ENCODE measurements around the gene SREBF2.
"Not testable (repeated sequence)": the region's sequence is repeated elsewhere in the genome, so short reads cannot be mapped to it uniquely, and the experiment has no call there.

Gene SREBF2

GRCh38 chr22:41821471-41822316, 11.2 kb upstream of the SREBF2 start:
- FAIRE-seq, result no peak

- FAIRE-seq, result no peak
These were observed 10.4 kb upstream of the SREBF2 start for GRCh38 chr22:41822317-41823057.

GRCh38 chr22:41823797-41824196, 9.1 kb upstream of the SREBF2 start:
- no peak for FAIRE-seq

DNA sequence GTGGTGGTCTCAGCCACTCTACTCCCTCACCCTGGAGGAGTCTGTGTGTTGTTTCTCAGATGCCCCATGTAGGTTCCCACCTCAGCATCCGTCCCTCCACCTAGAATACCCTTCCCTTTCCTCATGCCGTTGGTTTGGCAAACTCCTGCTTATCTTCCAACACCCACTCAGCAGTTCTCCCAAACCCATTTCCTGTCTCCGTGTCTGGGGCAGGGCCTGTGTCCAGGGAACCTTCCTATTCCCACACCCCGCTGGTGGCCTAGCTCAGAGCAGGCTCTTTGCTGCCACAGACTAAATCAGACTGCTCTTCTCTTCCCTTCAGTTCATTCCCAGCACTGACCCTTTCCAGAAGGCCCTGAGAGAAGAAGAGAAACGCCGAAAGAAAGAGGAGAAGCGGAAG, 7.5 kb upstream of the SREBF2 start:
- no peak for FAIRE-seq

GRCh38 chr22:41826021-41826420, 6.9 kb upstream of the SREBF2 start:
- no peak for FAIRE-seq

- no peak for FAIRE-seq
These were observed 6.2 kb upstream of the SREBF2 start for GRCh38 chr22:41826430-41827383.

- FAIRE-seq, result no peak
These were observed 5.2 kb upstream of the SREBF2 start for GRCh38 chr22:41827671-41828070.

DNA sequence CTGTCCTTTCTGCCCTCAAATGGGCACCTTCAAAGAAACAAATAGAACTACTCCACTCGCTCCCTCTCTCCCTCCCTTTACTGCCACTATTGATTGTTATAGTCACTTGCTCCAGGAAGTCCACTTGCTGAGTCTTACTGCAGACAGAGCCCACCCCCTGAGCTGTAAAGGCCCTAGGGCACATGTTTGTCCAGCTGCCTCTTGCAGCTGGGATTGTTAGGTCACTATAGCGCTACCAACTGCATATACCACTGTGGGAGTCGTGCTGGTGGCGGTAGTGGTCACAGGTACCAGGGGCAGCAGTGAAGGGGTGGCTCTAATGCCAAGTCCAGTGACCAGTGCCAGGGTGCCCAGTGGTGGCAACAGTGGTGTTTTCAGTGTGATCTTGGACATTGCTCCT, 4.4 kb upstream of the SREBF2 start:
- no peak for FAIRE-seq

GRCh38 chr22:41830174-41830573, 2.7 kb upstream of the SREBF2 start:
- no peak for FAIRE-seq

- FAIRE-seq, result no peak
These were observed 1.5 kb upstream of the SREBF2 start for GRCh38 chr22:41831383-41831782.

- FAIRE-seq, result no peak
These were observed 915 bp upstream of the SREBF2 start for GRCh38 chr22:41831828-41832552.

GRCh38 chr22:41833369-41834004, 582 bp downstream of the SREBF2 start:
- FAIRE-seq, result no peak

- FAIRE-seq, result no peak
These were observed 1.4 kb downstream of the SREBF2 start for GRCh38 chr22:41834005-41834944.

DNA sequence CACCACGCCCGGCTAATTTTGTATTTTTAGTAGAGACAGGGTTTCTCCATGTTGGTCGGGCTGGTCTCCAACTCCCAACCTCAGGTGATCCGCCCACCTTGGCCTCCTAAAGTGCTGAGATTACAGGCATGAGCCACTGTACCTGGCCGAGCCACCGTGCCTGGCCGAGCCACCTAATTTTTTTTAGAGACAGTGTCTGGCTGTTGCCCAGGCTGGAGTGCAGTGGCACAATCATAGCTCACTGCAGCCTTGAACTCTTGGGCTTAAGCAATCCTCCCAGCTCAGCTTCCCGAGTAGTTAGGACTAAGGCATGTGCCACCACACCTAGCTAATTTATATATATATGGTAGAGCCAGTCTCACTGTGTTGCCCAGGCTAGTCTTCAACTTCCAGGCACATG, 2.6 kb downstream of the SREBF2 start:
- FAIRE-seq, result not testable (repeated sequence)

DNA sequence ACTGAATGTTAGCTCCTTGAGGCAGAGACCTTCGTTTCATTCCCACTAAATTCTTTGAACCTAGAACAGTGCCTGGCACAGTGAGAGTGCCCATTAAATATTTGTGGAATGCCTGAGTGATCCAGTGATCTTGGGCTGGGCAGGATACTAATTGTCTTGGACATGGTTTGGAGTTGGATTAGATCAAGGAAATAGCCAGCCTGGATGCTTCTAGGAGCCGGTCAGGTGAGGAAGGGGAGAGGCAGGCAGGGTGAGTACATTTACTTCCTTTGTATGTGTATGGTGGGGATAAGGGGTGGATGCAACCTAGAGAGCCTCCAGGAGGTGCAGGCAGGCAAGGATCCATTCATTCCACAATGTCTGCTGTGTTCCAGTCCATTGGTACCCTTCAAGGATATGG, 3.6 kb downstream of the SREBF2 start:
- FAIRE-seq, result no peak

GRCh38 chr22:41838842-41839618, 6.1 kb downstream of the SREBF2 start:
- no peak for FAIRE-seq

GRCh38 chr22:41840216-41840615, 7.3 kb downstream of the SREBF2 start:
- no peak for FAIRE-seq

- FAIRE-seq, result no peak
These were observed 8.3 kb downstream of the SREBF2 start for GRCh38 chr22:41841085-41841712.
